Ovary (tissue), 3 donors: ENCODE results near the gene MIER2.

Experiments used
- CTCF ChIP-seq, 3 donors: fragments of 450-650 bp in 2 of 3; fragments of 200-600 bp in 1 of 3; IDR thresholded peaks; one replicate each; pipeline versions ENCODE4 v1.5.1 to v1.8.0; 2016 to 2022; ENCODE audit warnings: antibody characterized with exemption in 3 of 3, mild to moderate bottlenecking in 1 of 3
- POLR2A ChIP-seq: fragments of 450-650 bp; IDR thresholded peaks from one replicate; pipeline ENCODE4 v1.6.1; 2017; ENCODE audit warnings: antibody characterized with exemption, mild to moderate bottlenecking, moderate library complexity
- donor health status: DM: no; HTN: no; CAD: no.

GRCh38 chr19:329876-330275 is 14.7 kb downstream of the MIER2 start:
- TF ChIP-seq CTCF (IDR thresholded peaks at IDR 0.05) (no peak), POLR2A (no peak)
